Naive thymus-derived CD4-positive, alpha-beta T cell (primary cell): ENCODE data around the gene METTL27. TPM values are rescaled to one million over a fixed set of nuclear protein-coding genes. Genes with fewer than 3 reads are reported as not detected.
"Not testable (repeated sequence)": the region's sequence is repeated elsewhere in the genome, so short reads cannot be mapped to it uniquely, and the experiment has no call there.

ENCODE experiments used
- ATAC-seq: fragments of 150-1000 bp; cut with Tn5 transposase; 2 replicates; pipeline ENCODE4 v1.10.0; 2021; ENCODE audit warnings: mild to moderate bottlenecking, moderate library complexity
- CTCF ChIA-PET: fragments of 350-600 bp; sonication (Branson Sonifier 250); formaldehyde crosslinking; loops from one replicate; lab custom pipeline; 2021; ENCODE audit warnings: antibody characterized with exemption; lab: Charles Lee
- POLR2A ChIA-PET: fragments of 350-600 bp; sonication (Branson Sonifier 250); formaldehyde crosslinking; loops from one replicate; lab custom pipeline; 2021; ENCODE audit warnings: antibody characterized with exemption, inconsistent platforms; lab: Charles Lee
- DNase-seq, 9 donors: peaks; one replicate each; pipeline versions ENCODE4 v3.0.0 to v3.0.0-alpha.2; 2020 to 2022; ENCODE audit warnings: mixed read lengths in 1 of 9
- H3K27ac ChIP-seq: one replicate; pipeline ENCODE4 v1.7.0; 2013; ENCODE audit warnings: mild to moderate bottlenecking, low read depth, low read length, moderate library complexity
- H3K27me3 ChIP-seq, 2 donors: one replicate each; pipeline ENCODE4 v1.7.0; 2013; ENCODE audit warnings: low read length in 2 of 2, mild to moderate bottlenecking in 2 of 2, moderate library complexity in 2 of 2; ENCODE audit not compliant: control insufficient read depth in 2 of 2, insufficient read depth in 2 of 2
- H3K36me3 ChIP-seq, 3 experiments: 1 replicate in 2 of 3; 2 replicates in 1 of 3; pipeline ENCODE4 v1.7.0; 2013; ENCODE audit warnings: low read length in 3 of 3, mild to moderate bottlenecking in 3 of 3, moderate library complexity in 1 of 3; ENCODE audit not compliant: insufficient read depth in 3 of 3, control insufficient read depth in 2 of 3
- H3K4me1 ChIP-seq, 2 donors: one replicate each; pipeline ENCODE4 v1.7.0; 2013; ENCODE audit warnings: low read length in 2 of 2, mild to moderate bottlenecking in 2 of 2, moderate library complexity in 1 of 2; ENCODE audit not compliant: control insufficient read depth in 2 of 2, insufficient read depth in 2 of 2
- H3K4me3 ChIP-seq: 2 replicates; pipeline ENCODE4 v1.7.0; 2013; ENCODE audit warnings: mild to moderate bottlenecking, low read length
- H3K9me3 ChIP-seq, 3 experiments: 1 replicate in 2 of 3; 2 replicates in 1 of 3; pipeline ENCODE4 v1.7.0; 2013; ENCODE audit warnings: low read length in 3 of 3; ENCODE audit not compliant: control insufficient read depth in 2 of 3
- H3K27ac Mint-ChIP-seq, 9 donors: one replicate each; pipeline ENCODE4 v1.8.0; 2020 to 2022; ENCODE audit warnings: mixed read lengths in 9 of 9, mild to moderate bottlenecking in 8 of 9, moderate library complexity in 5 of 9, inconsistent platforms in 2 of 9
- H3K27me3 Mint-ChIP-seq, 5 donors: one replicate each; pipeline ENCODE4 v1.8.0; 2021 to 2022; ENCODE audit warnings: mixed read lengths in 5 of 5, mild to moderate bottlenecking in 1 of 5
- H3K36me3 Mint-ChIP-seq, 5 donors: one replicate each; pipeline ENCODE4 v1.8.0; 2020 to 2022; ENCODE audit warnings: mixed read lengths in 5 of 5, mild to moderate bottlenecking in 3 of 5, inconsistent platforms in 1 of 5
- H3K4me1 Mint-ChIP-seq, 7 donors: one replicate each; pipeline ENCODE4 v1.8.0; 2020 to 2022; ENCODE audit warnings: mixed read lengths in 7 of 7, mild to moderate bottlenecking in 3 of 7, inconsistent platforms in 1 of 7
- H3K4me3 Mint-ChIP-seq, 10 donors: one replicate each; pipeline ENCODE4 v1.8.0; 2020 to 2022; ENCODE audit warnings: mild to moderate bottlenecking in 10 of 10, mixed read lengths in 10 of 10, moderate library complexity in 6 of 10, inconsistent platforms in 2 of 10
- H3K9me3 Mint-ChIP-seq, 11 donors: one replicate each; pipeline ENCODE4 v1.8.0; 2020 to 2022; ENCODE audit warnings: mixed read lengths in 11 of 11, mild to moderate bottlenecking in 4 of 11, inconsistent platforms in 1 of 11, moderate library complexity in 1 of 11
- intact Hi-C, 2 donors: fragments of 100-400 bp; cut with micrococcal nuclease; formaldehyde crosslinking; loops; one replicate each; pipeline ENCODE4 v1.15.1; 2023
- polyA plus RNA-seq, 2 donors: library from polyadenylated mRNA; unstranded; fragments of 300-500 nt; fragmentation: Illumina TruSeq; gene quantifications; one replicate each; pipeline ENCODE4 v1.2.3, GENCODE V29; 2021
- total RNA-seq, 6 experiments: library from RNA in 5 of 6; stranded (reverse) in 5 of 6; gene quantifications; 1 replicate in 5 of 6; 2 replicates in 1 of 6; pipeline ENCODE4 v1.2.3 and lab custom pipeline; 2021 to 2026

METTL27 gene
- total and polyA plus RNA-seq, 7 experiments from 2014 or later, result 1.5 to 7.4 (median 2.9) TPM

- Histone ChIP-seq H3K36me3 (no peaks in the 10 kb centered on the region), H3K4me1 (peaks cover 5 to 11% of the 10 kb centered on the region in 2 donors), H3K27ac (no peak overlapping the region), H3K27me3 (no peaks in the 10 kb centered on the region), H3K4me3 (no peak overlapping the region), H3K9me3 (no peaks in the 10 kb centered on the region)
- H3K36me3 Mint-ChIP-seq, result no peaks in the 10 kb centered on the region
- intact Hi-C loops, result loop anchor here (5.0 to 10.0 kb wide), 2 partner anchors 265 to 318 kb away; partner anchors contain the start of genes BAZ1B (in 1 of the 2) and TBL2 (in 1 of the 2)
- peak overlapping the region in 2 of 9 donors; percentile 14 to 31 for H3K27ac Mint-ChIP-seq
- H3K4me3 Mint-ChIP-seq, result peak overlapping the region in 6 of 10 donors; percentile 5 to 51 (median 40)
- H3K4me1 Mint-ChIP-seq, result peaks cover 0 to 16% (median 13%) of the 10 kb centered on the region in 7 donors
- CTCF ChIA-PET, result no interaction called here
- POLR2A ChIA-PET, result no interaction called here
- H3K9me3 Mint-ChIP-seq, result peaks cover 0 to 2% (median 0%) of the 10 kb centered on the region in 11 donors
- H3K27me3 Mint-ChIP-seq, result peaks cover 0 to 12% (median 0%) of the 10 kb centered on the region in 5 donors
- DNase-seq (no peak), ATAC-seq (no peak)
Measured at GRCh38 chr7:73839743-73840714, 2.3 kb downstream of the METTL27 start.

GRCh38 chr7:73839290-73839689 is 3.0 kb downstream of the METTL27 start:
- peak overlapping the region in 1 of 9 donors; percentile 31 for H3K27ac Mint-ChIP-seq
- H3K4me3 Mint-ChIP-seq, result peak overlapping the region in 1 of 10 donors; percentile 32
- peaks cover 0 to 3% (median 0%) of the 10 kb centered on the region in 3 experiments for H3K9me3 ChIP-seq
- peaks cover 0 to 2% (median 0%) of the 10 kb centered on the region in 11 donors for H3K9me3 Mint-ChIP-seq
- H3K4me1 Mint-ChIP-seq, result peaks cover 0 to 14% (median 11%) of the 10 kb centered on the region in 7 donors
- H3K4me1 ChIP-seq, result peaks cover 5 to 11% of the 10 kb centered on the region in 2 donors
- H3K36me3 ChIP-seq, result no peaks in the 10 kb centered on the region
- ChIA-PET POLR2A (no interaction called here), CTCF (no interaction called here)
- ATAC-seq, result no peak
- H3K27me3 ChIP-seq, result no peaks in the 10 kb centered on the region
- H3K4me3 ChIP-seq, result no peak overlapping the region
- H3K27me3 Mint-ChIP-seq, result peaks cover 0 to 7% (median 0%) of the 10 kb centered on the region in 5 donors
- intact Hi-C loops, result no loop called here
- H3K27ac ChIP-seq, result no peak overlapping the region
- no peak for DNase-seq
- no peaks in the 10 kb centered on the region for H3K36me3 Mint-ChIP-seq

GRCh38 chr7:73838642-73839041 is 3.7 kb downstream of the METTL27 start:
- Mint-ChIP-seq H3K4me3 (no peak overlapping the region), H3K27ac (no peak overlapping the region), H3K4me1 (peaks cover 0 to 8% (median 5%) of the 10 kb centered on the region in 7 donors), H3K9me3 (peaks cover 0 to 2% (median 0%) of the 10 kb centered on the region in 11 donors), H3K36me3 (no peaks in the 10 kb centered on the region), H3K27me3 (peaks cover 0 to 4% (median 0%) of the 10 kb centered on the region in 5 donors)
- no peaks in the 10 kb centered on the region for H3K36me3 ChIP-seq
- POLR2A ChIA-PET, result no interaction called here
- H3K4me3 ChIP-seq, result no peak overlapping the region
- H3K9me3 ChIP-seq, result peaks cover 0 to 3% (median 0%) of the 10 kb centered on the region in 3 experiments
- no peak for ATAC-seq
- H3K27me3 ChIP-seq, result no peaks in the 10 kb centered on the region
- DNase-seq, result no peak
- no peak overlapping the region for H3K27ac ChIP-seq
- peaks cover 5 to 8% of the 10 kb centered on the region in 2 donors for H3K4me1 ChIP-seq
- CTCF ChIA-PET, result no interaction called here
- intact Hi-C loops, result no loop called here

- H3K9me3 Mint-ChIP-seq, H3K27me3 ChIP-seq, H3K4me3 Mint-ChIP-seq, H3K27ac Mint-ChIP-seq, CTCF ChIA-PET, intact Hi-C loops, POLR2A ChIA-PET, H3K4me1 ChIP-seq, H3K4me3 ChIP-seq, DNase-seq, H3K36me3 ChIP-seq, H3K27ac ChIP-seq, H3K9me3 ChIP-seq, H3K36me3 Mint-ChIP-seq, ATAC-seq, H3K27me3 Mint-ChIP-seq, H3K4me1 Mint-ChIP-seq: not testable (repeated sequence)
Measured at GRCh38 chr7:73837167-73837566, 5.1 kb downstream of the METTL27 start.

GRCh38 chr7:73834626-73835191 is 7.6 kb downstream of the METTL27 start:
- ChIA-PET CTCF (no interaction called here), POLR2A (no interaction called here)
- Histone ChIP-seq H3K36me3 (no peaks in the 10 kb centered on the region), H3K27ac (no peak overlapping the region), H3K9me3 (peaks cover 0 to 3% (median 0%) of the 10 kb centered on the region in 3 experiments), H3K4me1 (no peaks in the 10 kb centered on the region), H3K4me3 (no peak overlapping the region), H3K27me3 (no peaks in the 10 kb centered on the region)
- H3K27me3 Mint-ChIP-seq, result peaks cover 0 to 8% (median 0%) of the 10 kb centered on the region in 5 donors
- no peaks in the 10 kb centered on the region for H3K36me3 Mint-ChIP-seq
- ATAC-seq, result no peak
- H3K27ac Mint-ChIP-seq, result no peak overlapping the region
- DNase-seq, result no peak
- no peak overlapping the region for H3K4me3 Mint-ChIP-seq
- peaks cover 0 to 2% (median 0%) of the 10 kb centered on the region in 11 donors for H3K9me3 Mint-ChIP-seq
- peaks cover 0 to 4% (median 2%) of the 10 kb centered on the region in 7 donors for H3K4me1 Mint-ChIP-seq
- intact Hi-C loops, result no loop called here

- H3K27ac ChIP-seq, result no peak overlapping the region
- no peaks in the 10 kb centered on the region for H3K27me3 ChIP-seq
- no peaks in the 10 kb centered on the region for H3K36me3 ChIP-seq
- ATAC-seq (no peak), DNase-seq (no peak)
- H3K9me3 Mint-ChIP-seq, result peaks cover 0 to 2% (median 0%) of the 10 kb centered on the region in 11 donors
- peaks cover 0 to 3% (median 0%) of the 10 kb centered on the region in 3 experiments for H3K9me3 ChIP-seq
- H3K27ac Mint-ChIP-seq, result peak overlapping the region in 1 of 9 donors; percentile 7
- ChIA-PET POLR2A (no interaction called here), CTCF (interaction anchor here (0.7 kb wide), 1 partner anchor 22 kb away, joined by 4 read pairs; no protein-coding TSS in a partner anchor)
- H3K4me3 ChIP-seq, result no peak overlapping the region
- H3K4me1 ChIP-seq, result peaks cover 0 to 1% of the 10 kb centered on the region in 2 donors
- H3K36me3 Mint-ChIP-seq, result no peaks in the 10 kb centered on the region
- peaks cover 6 to 12% (median 10%) of the 10 kb centered on the region in 7 donors for H3K4me1 Mint-ChIP-seq
- H3K4me3 Mint-ChIP-seq, result no peak overlapping the region
- intact Hi-C loops, result no loop called here
- H3K27me3 Mint-ChIP-seq, result peaks cover 0 to 13% (median 4%) of the 10 kb centered on the region in 5 donors
Measured at GRCh38 chr7:73833251-73833919, 8.9 kb downstream of the METTL27 start.
